ENCODE data around the gene KIF1C.
A peak's percentile ranks its signal among the peaks of the same experiment; 100 is the strongest.
"Not testable (repeated sequence)": the region's sequence is repeated elsewhere in the genome, so short reads cannot be mapped to it uniquely, and the experiment has no call there.

Gene KIF1C

GRCh38 chr17:5019475-5019956 is 21.8 kb downstream of the KIF1C start:
- Histone ChIP-seq H3K4me1 (ENCODE audit: control insufficient read depth, insufficient read depth, low read length) (no peaks in the 10 kb centered on the region), H3K9me3 (ENCODE audit: control insufficient read depth, insufficient read depth, low read length) (no peaks in the 10 kb centered on the region), H3K9ac (ENCODE audit: low read depth, low read length) (no peak overlapping the region), H3K4me3 (ENCODE audit: low read depth, low read length) (no peak overlapping the region), H3K36me3 (ENCODE audit: control insufficient read depth, insufficient read depth, low read length) (peaks cover 61% of the 10 kb centered on the region), H3K27me3 (ENCODE audit: control insufficient read depth, insufficient read depth, low read length) (no peaks in the 10 kb centered on the region)

GRCh38 chr17:5020502-5021023 is 22.8 kb downstream of the KIF1C start:
- H3K9me3 ChIP-seq (ENCODE audit: control insufficient read depth, insufficient read depth, low read length): no peaks in the 10 kb centered on the region
- H3K27me3 ChIP-seq (ENCODE audit: control insufficient read depth, insufficient read depth, low read length): no peaks in the 10 kb centered on the region
- no peak overlapping the region for H3K9ac ChIP-seq (ENCODE audit: low read depth, low read length)
- H3K4me1 ChIP-seq (ENCODE audit: control insufficient read depth, insufficient read depth, low read length): no peaks in the 10 kb centered on the region
- H3K36me3 ChIP-seq (ENCODE audit: control insufficient read depth, insufficient read depth, low read length): peaks cover 57% of the 10 kb centered on the region
- H3K4me3 ChIP-seq (ENCODE audit: low read depth, low read length): no peak overlapping the region

GRCh38 chr17:5022171-5022711 is 24.5 kb downstream of the KIF1C start:
- H3K27me3 ChIP-seq (ENCODE audit: control insufficient read depth, insufficient read depth, low read length): no peaks in the 10 kb centered on the region
- no peak overlapping the region for H3K9ac ChIP-seq (ENCODE audit: low read depth, low read length)
- no peak overlapping the region for H3K4me3 ChIP-seq (ENCODE audit: low read depth, low read length)
- no peaks in the 10 kb centered on the region for H3K4me1 ChIP-seq (ENCODE audit: control insufficient read depth, insufficient read depth, low read length)
- H3K36me3 ChIP-seq (ENCODE audit: control insufficient read depth, insufficient read depth, low read length): peaks cover 53% of the 10 kb centered on the region
- H3K9me3 ChIP-seq (ENCODE audit: control insufficient read depth, insufficient read depth, low read length): no peaks in the 10 kb centered on the region

GRCh38 chr17:5023588-5024147 is 25.9 kb downstream of the KIF1C start:
- Histone ChIP-seq H3K4me1 (ENCODE audit: control insufficient read depth, insufficient read depth, low read length) (no peaks in the 10 kb centered on the region), H3K36me3 (ENCODE audit: control insufficient read depth, insufficient read depth, low read length) (peaks cover 49% of the 10 kb centered on the region), H3K9ac (ENCODE audit: low read depth, low read length) (no peak overlapping the region), H3K9me3 (ENCODE audit: control insufficient read depth, insufficient read depth, low read length) (no peaks in the 10 kb centered on the region), H3K4me3 (ENCODE audit: low read depth, low read length) (no peak overlapping the region), H3K27me3 (ENCODE audit: control insufficient read depth, insufficient read depth, low read length) (no peaks in the 10 kb centered on the region)

- H3K27me3 ChIP-seq (ENCODE audit: control insufficient read depth, insufficient read depth, low read length): no peaks in the 10 kb centered on the region
- H3K9ac ChIP-seq (ENCODE audit: low read depth, low read length): no peak overlapping the region
- H3K36me3 ChIP-seq (ENCODE audit: control insufficient read depth, insufficient read depth, low read length): peaks cover 40% of the 10 kb centered on the region
- H3K9me3 ChIP-seq (ENCODE audit: control insufficient read depth, insufficient read depth, low read length): no peaks in the 10 kb centered on the region
- no peak overlapping the region for H3K4me3 ChIP-seq (ENCODE audit: low read depth, low read length)
- H3K4me1 ChIP-seq (ENCODE audit: control insufficient read depth, insufficient read depth, low read length): no peaks in the 10 kb centered on the region
These were observed 26.9 kb downstream of the KIF1C start for GRCh38 chr17:5024604-5025003.

- Histone ChIP-seq H3K9ac (ENCODE audit: low read depth, low read length) (no peak overlapping the region), H3K4me1 (ENCODE audit: control insufficient read depth, insufficient read depth, low read length) (no peaks in the 10 kb centered on the region), H3K9me3 (ENCODE audit: control insufficient read depth, insufficient read depth, low read length) (no peaks in the 10 kb centered on the region), H3K4me3 (ENCODE audit: low read depth, low read length) (no peak overlapping the region), H3K36me3 (ENCODE audit: control insufficient read depth, insufficient read depth, low read length) (peaks cover 13% of the 10 kb centered on the region), H3K27me3 (ENCODE audit: control insufficient read depth, insufficient read depth, low read length) (no peaks in the 10 kb centered on the region)
These were observed 29.5 kb downstream of the KIF1C start for GRCh38 chr17:5027299-5027698.

GRCh38 chr17:5027916-5028315 is 30.2 kb downstream of the KIF1C start:
- Histone ChIP-seq H3K4me3 (ENCODE audit: low read depth, low read length) (no peak overlapping the region), H3K9me3 (ENCODE audit: control insufficient read depth, insufficient read depth, low read length) (no peaks in the 10 kb centered on the region), H3K36me3 (ENCODE audit: control insufficient read depth, insufficient read depth, low read length) (peaks cover 10% of the 10 kb centered on the region), H3K9ac (ENCODE audit: low read depth, low read length) (no peak overlapping the region), H3K4me1 (ENCODE audit: control insufficient read depth, insufficient read depth, low read length) (no peaks in the 10 kb centered on the region), H3K27me3 (ENCODE audit: control insufficient read depth, insufficient read depth, low read length) (no peaks in the 10 kb centered on the region)

GRCh38 chr17:5030168-5030567 is 32.4 kb downstream of the KIF1C start:
- H3K9me3 ChIP-seq (ENCODE audit: control insufficient read depth, insufficient read depth, low read length); H3K4me3 ChIP-seq (ENCODE audit: low read depth, low read length); H3K36me3 ChIP-seq (ENCODE audit: control insufficient read depth, insufficient read depth, low read length); H3K4me1 ChIP-seq (ENCODE audit: control insufficient read depth, insufficient read depth, low read length); H3K27me3 ChIP-seq (ENCODE audit: control insufficient read depth, insufficient read depth, low read length); H3K9ac ChIP-seq (ENCODE audit: low read depth, low read length): not testable (repeated sequence)

- H3K9me3 ChIP-seq (ENCODE audit: control insufficient read depth, insufficient read depth, low read length): no peaks in the 10 kb centered on the region
- H3K36me3 ChIP-seq (ENCODE audit: control insufficient read depth, insufficient read depth, low read length): no peaks in the 10 kb centered on the region
- peak overlapping the region; percentile 47 for H3K4me3 ChIP-seq (ENCODE audit: low read depth, low read length)
- H3K9ac ChIP-seq (ENCODE audit: low read depth, low read length): no peak overlapping the region
- no peaks in the 10 kb centered on the region for H3K27me3 ChIP-seq (ENCODE audit: control insufficient read depth, insufficient read depth, low read length)
- no peaks in the 10 kb centered on the region for H3K4me1 ChIP-seq (ENCODE audit: control insufficient read depth, insufficient read depth, low read length)
These were observed 33.8 kb downstream of the KIF1C start for GRCh38 chr17:5031365-5032082.

- Histone ChIP-seq H3K9ac (ENCODE audit: low read depth, low read length) (no peak overlapping the region), H3K4me3 (ENCODE audit: low read depth, low read length) (no peak overlapping the region), H3K4me1 (ENCODE audit: control insufficient read depth, insufficient read depth, low read length) (no peaks in the 10 kb centered on the region), H3K27me3 (ENCODE audit: control insufficient read depth, insufficient read depth, low read length) (no peaks in the 10 kb centered on the region), H3K9me3 (ENCODE audit: control insufficient read depth, insufficient read depth, low read length) (no peaks in the 10 kb centered on the region), H3K36me3 (ENCODE audit: control insufficient read depth, insufficient read depth, low read length) (no peaks in the 10 kb centered on the region)
These were observed 35.1 kb downstream of the KIF1C start for GRCh38 chr17:5032865-5033264.

- no peak overlapping the region for H3K9ac ChIP-seq (ENCODE audit: low read depth, low read length)
- H3K36me3 ChIP-seq (ENCODE audit: control insufficient read depth, insufficient read depth, low read length): no peaks in the 10 kb centered on the region
These were observed 35.7 kb downstream of the KIF1C start for GRCh38 chr17:5033352-5034015.

More at GRCh38 chr17:5033352-5034015, 35.7 kb downstream of the KIF1C start:
- Histone ChIP-seq H3K4me3 (ENCODE audit: low read depth, low read length) (no peak overlapping the region), H3K27me3 (ENCODE audit: control insufficient read depth, insufficient read depth, low read length) (no peaks in the 10 kb centered on the region), H3K4me1 (ENCODE audit: control insufficient read depth, insufficient read depth, low read length) (no peaks in the 10 kb centered on the region), H3K9me3 (ENCODE audit: control insufficient read depth, insufficient read depth, low read length) (no peaks in the 10 kb centered on the region)

Data from iPS-15b (cell line).